K562 (cell line): ENCODE results near the gene CMTR1. TPM values are rescaled to one million over a fixed set of nuclear protein-coding genes. Genes with fewer than 3 reads are reported as not detected.

Experiments used
- ATAC-seq: fragments of 200-7000 bp; cut with Tn5 transposase; 3 replicates; pipeline ENCODE4 v1.9.1; 2020; ENCODE audit warnings: moderate library complexity
- Bru-seq: library from RNA; stranded (reverse); fragments of 400-500 nt; gene quantifications from one replicate; lab custom pipeline; 2021; lab: Mats Ljungman, UMichigan
- BruChase-seq, 2 experiments: library from RNA; stranded (reverse); fragments of 400-500 nt; gene quantifications; one replicate each; lab custom pipeline; 2021; lab: Mats Ljungman, UMichigan
- BruUV-seq: library from RNA; stranded (reverse); fragments of 400-500 nt; replicated peaks from 2 replicates; lab custom pipeline; 2021; lab: Mats Ljungman, UMichigan
- CTCF ChIA-PET: fragments of 300-600 bp; formaldehyde crosslinking; extraction: SDS; loops from one replicate; lab custom pipeline; 2021; ENCODE audit warnings: low intra/inter-chr PET ratio; lab: Yijun Ruan, JAX
- POLR2A ChIA-PET: fragments of 300-600, 350-650 bp; sonication (Branson Sonifier 250); formaldehyde crosslinking; extraction: SDS; loops from one replicate; lab custom pipeline; 2021; ENCODE audit warnings: antibody characterized with exemption, inconsistent platforms; lab: Yijun Ruan, JAX
- DNase-seq, 4 experiments: peaks; one replicate each; pipeline versions ENCODE4 v3.0.0 to v3.0.0-alpha.2; 2011 to 2018; ENCODE audit warnings: low spot score in 3 of 4, mixed read lengths in 3 of 4; ENCODE audit errors: extremely low read depth in 1 of 4
- FAIRE-seq: peaks from 2 replicates; lab custom pipeline; 2011; peaks lifted over from hg19 to GRCh38; lab: Jason Lieb, UNC
- H2AFZ ChIP-seq: 2 replicates; pipeline ENCODE4 v1.6.0; 2011; ENCODE audit warnings: low read depth, low read length, control low read depth, inconsistent platforms
- H3K27ac ChIP-seq: fragments of 200-600 bp; 3 replicates; pipeline ENCODE4 v1.8.0; 2011; ENCODE audit warnings: low read depth, mild to moderate bottlenecking, control low read depth, inconsistent platforms, low read length, moderate library complexity, mixed read lengths; ENCODE audit errors: extremely low read depth
- H3K27me3 ChIP-seq, 2 experiments: fragments of 300-600 bp in 1 of 2; 2 replicates in 1 of 2; 3 replicates in 1 of 2; pipeline versions ENCODE4 v1.6.0 to v1.8.0; 2011; ENCODE audit warnings: inconsistent platforms in 2 of 2, low read length in 2 of 2, mild to moderate bottlenecking in 1 of 2, mixed read lengths in 1 of 2, moderate library complexity in 1 of 2; ENCODE audit not compliant: control insufficient read depth in 2 of 2, insufficient read depth in 2 of 2
- H3K36me3 ChIP-seq: fragments of 300-600 bp; 3 replicates; pipeline ENCODE4 v1.8.0; 2011; ENCODE audit warnings: mild to moderate bottlenecking, low read length, inconsistent platforms; ENCODE audit not compliant: control insufficient read depth, insufficient read depth
- H3K4me1 ChIP-seq, 2 experiments: fragments of 200-600 bp in 1 of 2; replicated peaks in 1 of 2; 2 replicates in 1 of 2; 3 replicates in 1 of 2; pipeline versions ENCODE4 v1.5.1 to v1.8.0; 2011; ENCODE audit warnings: inconsistent platforms in 2 of 2, low read length in 2 of 2, mild to moderate bottlenecking in 1 of 2, mixed read lengths in 1 of 2, moderate library complexity in 1 of 2; ENCODE audit not compliant: control insufficient read depth in 2 of 2, insufficient read depth in 2 of 2
- H3K4me2 ChIP-seq: 2 replicates; pipeline ENCODE4 v1.6.1; 2011; ENCODE audit warnings: low read length, control low read depth, inconsistent platforms, mixed read lengths; ENCODE audit not compliant: insufficient read depth
- H3K4me3 ChIP-seq: fragments of 200-600 bp; sonication (generic), shearing (Covaris generic); 2 replicates; pipeline ENCODE4 v1.5.1; 2016; ENCODE audit warnings: control low read depth, inconsistent platforms
- H3K79me2 ChIP-seq: fragments of 200-600 bp; 3 replicates; pipeline ENCODE4 v1.8.0; 2011; ENCODE audit warnings: low read length, inconsistent platforms; ENCODE audit not compliant: control insufficient read depth, insufficient read depth
- H3K9ac ChIP-seq, 2 experiments: 2 replicates each; pipeline versions ENCODE4 v1.6.0 to v1.6.1; 2011; ENCODE audit warnings: low read depth in 2 of 2, low read length in 2 of 2, control low read depth in 1 of 2, inconsistent platforms in 1 of 2, mild to moderate bottlenecking in 1 of 2, mixed read lengths in 1 of 2; ENCODE audit not compliant: insufficient read depth in 1 of 2
- H3K9me1 ChIP-seq: one replicate; pipeline ENCODE4 v1.6.0; 2011; ENCODE audit warnings: inconsistent platforms, mild to moderate bottlenecking, low read length, moderate library complexity; ENCODE audit not compliant: control insufficient read depth, insufficient read depth
- H3K9me3 ChIP-seq: replicated peaks from 2 replicates; pipeline ENCODE4 v1.5.1; 2011; ENCODE audit warnings: low read depth, low read length, inconsistent platforms; ENCODE audit not compliant: control insufficient read depth, insufficient read depth
- H4K20me1 ChIP-seq: replicated peaks from 2 replicates; pipeline ENCODE4 v1.6.1; 2011; ENCODE audit warnings: low read length, inconsistent platforms, mixed read lengths; ENCODE audit not compliant: control insufficient read depth, insufficient read depth
- BCL6 ChIP-seq: fragments of 250-450 bp; sonication (Bioruptor Pico); IDR thresholded peaks from 2 replicates; pipeline ENCODE4 v1.4.0; 2020
- EP400 ChIP-seq: fragments of 450-650 bp; IDR thresholded peaks from 2 replicates; pipeline ENCODE4 v1.6.1; 2017; ENCODE audit warnings: antibody characterized with exemption, mild to moderate bottlenecking, moderate library complexity
- FOXO4 ChIP-seq: fragments of 450-650 bp; formaldehyde crosslinking; IDR thresholded peaks from 2 replicates; pipeline ENCODE4 v1.4.0; 2020; ENCODE audit warnings: mild to moderate bottlenecking, moderate library complexity
- HMBOX1 ChIP-seq: sonication (generic); IDR thresholded peaks from 2 replicates; pipeline ENCODE4 v1.6.1; 2016
- MTA3 ChIP-seq: fragments of 450-650 bp; formaldehyde crosslinking; IDR thresholded peaks from 2 replicates; pipeline ENCODE4 v1.6.1; 2017; ENCODE audit warnings: mild to moderate bottlenecking, borderline replicate concordance
- MYC ChIP-seq, 2 experiments: fragments of 250-450 bp in 1 of 2; sonication (Bioruptor Pico) in 1 of 2; IDR thresholded peaks; 2 replicates each; pipeline versions ENCODE4 v1.5.1 to v1.6.1; 2012 to 2021; ENCODE audit warnings: low read depth in 2 of 2, borderline replicate concordance in 1 of 2, improper control_type of control experiment in 1 of 2, low read length in 1 of 2, mild to moderate bottlenecking in 1 of 2, moderate library complexity in 1 of 2
- NCOA2 ChIP-seq, 2 experiments: fragments of 450-650 bp; IDR thresholded peaks; 2 replicates each; pipeline ENCODE4 v1.6.1; 2018; ENCODE audit warnings: mild to moderate bottlenecking in 2 of 2, moderate library complexity in 1 of 2; ENCODE audit not compliant: partially characterized antibody in 2 of 2
- PHF21A ChIP-seq: fragments of 450-650 bp; IDR thresholded peaks from 2 replicates; pipeline ENCODE4 v1.6.1; 2017; ENCODE audit warnings: low read depth, borderline replicate concordance
- POLR3G ChIP-seq: IDR thresholded peaks from 2 replicates; pipeline ENCODE4 v1.6.1; 2011; ENCODE audit not compliant: insufficient read length, insufficient replicate concordance; ENCODE audit errors: extremely low read depth
- SMAD4 ChIP-seq: fragments of 250-450 bp; sonication (Bioruptor Pico); conservative IDR thresholded peaks from 2 replicates; pipeline ENCODE4 v1.8.0; 2021; ENCODE audit warnings: inconsistent platforms, mild to moderate bottlenecking, moderate library complexity
- SRSF7 ChIP-seq: fragments of 200-400 bp; formaldehyde crosslinking; optimal IDR thresholded peaks from 2 replicates; pipeline ENCODE3; 2017; ENCODE audit warnings: mild to moderate bottlenecking, low read depth, low read length
- TFAM ChIP-seq: fragments of 250-450 bp; sonication (Bioruptor Pico); conservative IDR thresholded peaks from 2 replicates; pipeline ENCODE4 v1.5.0; 2021; ENCODE audit warnings: mild to moderate bottlenecking, moderate library complexity
- ZNF217 ChIP-seq: sonication (generic); formaldehyde crosslinking; IDR thresholded peaks from 2 replicates; pipeline ENCODE4 v1.8.0; 2022; ENCODE audit warnings: mild to moderate bottlenecking, missing genetic modification reagents
- WGBS: fragments of 100-300 bp; shearing (Covaris generic); methylation state at CpG from one replicate; pipeline ENCODE4 v1.1.6; 2016; ENCODE audit warnings: low coverage, mixed read lengths; ENCODE audit not compliant: insufficient coverage; ENCODE audit errors: missing lambda C conversion rate; 5-methylcytosine and 5-hydroxymethylcytosine counted together
- in situ Hi-C: fragments of 300-500 bp; cut with MboI; formaldehyde crosslinking; loops from 4 replicates; pipeline ENCODE4 v1.15.0; 2018; ENCODE audit warnings: inconsistent platforms, mixed read lengths
- intact Hi-C: fragments of 100-400 bp; cut with micrococcal nuclease; formaldehyde crosslinking; loops from 2 replicates; pipeline ENCODE4 v1.14.2; 2022
- long read RNA-seq, 3 experiments: library from polyadenylated mRNA in 2 of 3; library from RNA in 1 of 3; unstranded in 2 of 3; stranded (forward) in 1 of 3; transcript quantifications; one replicate each; pipeline ENCODE4 v2.0.0, GENCODE V29; 2019 to 2022
- polyA minus RNA-seq, 3 experiments: library from RNA; depleted of rRNA, polyadenylated mRNA; stranded (reverse); fragments of >200 nt; gene quantifications; 2 replicates each; pipeline ENCODE4 v1.2.3, GENCODE V29; 2011
- polyA plus RNA-seq, 8 experiments: library from polyadenylated mRNA; depleted of rRNA in 4 of 8; stranded (reverse) in 5 of 8; unstranded in 3 of 8; fragments of >200 nt; fragmentation: Nextera tagmentation in 2 of 8; fragmentation: Illumina TruSeq in 1 of 8; extraction: Ambion mirVana in 2 of 8; extraction: Trizol in 1 of 8; gene quantifications; 2 replicates each; pipeline versions ENCODE4 v1.2.1 to v1.2.3, GENCODE V29; 2011 to 2014; ENCODE audit warnings: inconsistent platforms in 1 of 8, missing spikeins in 1 of 8
- total RNA-seq, 7 experiments: library from RNA; depleted of rRNA in 6 of 7; stranded (reverse); fragments of >200 nt in 6 of 7; fragmentation: Illumina TruSeq in 2 of 7; extraction: Trizol in 2 of 7; gene quantifications; 2 replicates each; pipeline versions ENCODE4 v1.2.1 to v1.2.3, GENCODE V29; 2011 to 2021; ENCODE audit warnings: low replicate concordance in 1 of 7

CMTR1 gene
- 145 and 164 TPM in 2 replicates for total RNA-seq (2011; cell fraction: chromatin; rRNA removed; ENCODE audit: low replicate concordance)
- total RNA-seq (2011; cell fraction: nucleolus; rRNA removed): 88.0 and 89.7 TPM in 2 replicates
- 125 and 166 TPM in 2 replicates for total RNA-seq (2011; cell fraction: nucleoplasm; rRNA removed)
- total RNA-seq (2014; rRNA removed) (43.9 and 49.9 TPM in 2 replicates), total RNA-seq (2014; rRNA removed; fragmentation: Illumina TruSeq; extraction: Trizol) (49.5 and 50.9 TPM in 2 replicates), total RNA-seq (2015; rRNA removed; fragmentation: Illumina TruSeq; extraction: Trizol) (49.4 and 50.4 TPM in 2 replicates), total RNA-seq (2021) (57.7 and 63.5 TPM in 2 replicates), polyA plus RNA-seq (2011; rRNA removed) (42.6 and 48.8 TPM in 2 replicates), polyA plus RNA-seq (2014; fragmentation: Illumina TruSeq; extraction: Trizol) (60.3 and 61.9 TPM in 2 replicates), polyA plus RNA-seq (2014; fragmentation: Nextera tagmentation; extraction: Ambion mirVana) (1 to 10 TPM; 2.9 to 5.5 TPM), polyA plus RNA-seq (2014; rRNA removed) (55.3 and 55.9 TPM in 2 replicates), polyA minus RNA-seq (2011; rRNA and poly(A)+ RNA removed) (32.4 and 38.8 TPM in 2 replicates), Bru-seq, nascent RNA (percentile 89 among the genes with signal in this experiment), BruChase-seq, experiment 1, labeled RNA remaining after a 2-hour chase (percentile 90 among the genes with signal in this experiment), BruChase-seq, experiment 2, labeled RNA remaining after a 6-hour chase (percentile 88 among the genes with signal in this experiment)
- polyA plus RNA-seq (2011; cell fraction: cytosol; rRNA removed): 26.9 and 37.2 TPM in 2 replicates
- 178 and 187 TPM in 2 replicates for polyA plus RNA-seq (2011; cell fraction: nucleus; rRNA removed)
- 43.6 and 44.4 TPM in 2 replicates for polyA plus RNA-seq (2012)
- 14.8 and 19.9 TPM in 2 replicates for polyA minus RNA-seq (2011; cell fraction: cytosol; rRNA and poly(A)+ RNA removed)
- 21.1 and 34.2 TPM in 2 replicates for polyA minus RNA-seq (2011; cell fraction: nucleus; rRNA and poly(A)+ RNA removed)
- long read RNA-seq, experiment 1, full-length matches to known transcripts: 6 of 60 reads
- long read RNA-seq, experiment 1, partial matches to known transcripts: 48 of 60 reads
- long read RNA-seq, experiment 1, other reads (novel, unspliced or antisense): 6 of 60 reads
- long read RNA-seq, experiment 2, full-length matches to known transcripts: 11 of 77 reads
- long read RNA-seq, experiment 2, partial matches to known transcripts: 49 of 77 reads
- long read RNA-seq, experiment 2, other reads (novel, unspliced or antisense): 17 of 77 reads
- long read RNA-seq, experiment 3, full-length matches to known transcripts: 5 of 10 reads
- long read RNA-seq, experiment 3, partial matches to known transcripts: 2 of 10 reads
- long read RNA-seq, experiment 3, other reads (novel, unspliced or antisense): 3 of 10 reads

- DNase-seq: peak; percentile 97 to 99 (median 99)
- in situ Hi-C loops (no loop called here), intact Hi-C loops (no loop called here)
- H3K27ac ChIP-seq: peak within 1 kb of the TSS; percentile 83
- peak within 1 kb of the TSS; percentile 89 for H3K4me2 ChIP-seq
- FAIRE-seq: peak; percentile 73
- peaks cover 46% of the 10 kb centered on the region for H3K79me2 ChIP-seq
- peaks cover 14 to 22% of the 10 kb centered on the region in 2 experiments for H3K4me1 ChIP-seq
- peak within 1 kb of the TSS; percentile 88 for H3K4me3 ChIP-seq
- ChIA-PET POLR2A (interaction anchor here (0.6 to 2.3 kb wide), 18 partner anchors 8 to 411 kb away, joined by 3 to 15 read pairs (median 8); no protein-coding TSS in a partner anchor), CTCF (interaction anchor here (1.5 kb wide), 1 partner anchor 259 kb away, joined by 3 read pairs; no protein-coding TSS in a partner anchor)
- H2AFZ ChIP-seq: peak within 1 kb of the TSS; percentile 100
- no peaks in the 10 kb centered on the region for H3K27me3 ChIP-seq
- BruUV-seq: TSS peak; percentile 14
- H3K9ac ChIP-seq: peak within 1 kb of the TSS; percentile 81 to 96
- H3K9me1 ChIP-seq: no peaks in the 10 kb centered on the region
- peak; percentile 95 for ATAC-seq
- peaks cover 28% of the 10 kb centered on the region for H3K36me3 ChIP-seq
- no peaks in the 10 kb centered on the region for H4K20me1 ChIP-seq
- H3K9me3 ChIP-seq: peaks cover 4% of the 10 kb centered on the region; the same call in 1 of the 2 replicates
- 0% methylated on average over 39 of the region's 61 CpGs for WGBS
- TF ChIP-seq BCL6 (CRISPR knock-in tag) (no peak), NCOA2 (IDR thresholded peaks at IDR 0.05; ENCODE audit: partially characterized antibody in 2 of 2) (peak in 1 of 2 experiments; percentile 67), PHF21A (peak; percentile 92), SRSF7 (no peak), ZNF217 (no peak), TFAM (CRISPR knock-in tag) (no peak), MTA3 (peak; percentile 78; the same call in 1 of the 2 replicates), FOXO4 (CRISPR knock-in tag) (no peak), SMAD4 (CRISPR knock-in tag) (peak; percentile 89), MYC (IDR thresholded peaks at IDR 0.05; ENCODE audit: low read depth, low read length) (peak; percentile 82), MYC (CRISPR knock-in tag; IDR thresholded peaks at IDR 0.05; ENCODE audit: borderline replicate concordance, low read depth) (no peak), HMBOX1 (no peak), EP400 (peak; percentile 77; the same call in 1 of the 2 replicates), POLR3G (no peak)
Observed at GRCh38 chr6:37432916-37433656, at the start of gene CMTR1. Gene CMTR1, plus strand, starts transcription at chr6:37433221. Its CDS starts 2,409 bp downstream, at chr6:37435630.
